ENCODE data around the gene APOBEC3H.

APOBEC3H gene

DNA sequence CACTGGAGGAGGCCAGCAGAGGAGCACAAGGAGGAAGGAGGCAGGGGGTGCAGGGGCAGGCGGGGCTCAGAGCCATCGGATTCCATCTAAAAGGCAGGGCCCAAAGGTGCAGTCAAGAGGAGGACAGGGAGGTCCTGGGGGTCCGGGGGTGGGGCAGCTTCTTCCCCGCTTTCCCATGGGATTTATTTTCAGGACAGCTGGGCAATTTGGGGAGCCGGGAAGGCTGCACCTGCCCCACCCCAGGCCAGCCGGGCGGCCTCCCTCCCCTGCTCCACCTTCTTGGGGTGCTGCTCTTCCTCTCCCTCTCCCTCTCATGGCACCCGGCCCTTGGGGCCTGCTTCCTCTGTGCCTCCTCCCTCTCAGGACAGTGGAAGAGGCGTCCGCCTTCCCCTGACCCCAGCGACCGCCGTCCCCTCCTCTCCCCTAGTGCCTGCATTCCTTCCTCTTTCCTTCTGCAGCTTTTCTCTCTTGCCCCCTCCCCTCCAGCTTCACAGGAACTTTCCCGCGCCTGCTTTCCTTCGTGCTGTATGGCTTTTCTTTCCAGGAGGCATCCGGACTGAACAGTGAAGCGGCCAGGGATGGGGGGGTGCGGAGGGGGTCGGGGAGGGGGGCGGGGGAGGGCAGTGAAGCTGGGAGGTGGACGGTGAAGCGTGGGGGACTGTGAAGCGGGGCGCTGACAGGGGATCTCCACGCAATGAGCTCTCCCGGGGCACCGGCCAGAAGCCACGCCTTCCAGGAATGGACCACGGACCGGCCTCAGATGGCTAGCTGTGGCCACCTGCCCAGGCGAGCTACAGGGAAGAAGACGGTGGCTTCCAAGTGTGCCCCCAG, 26.9 kb downstream of the APOBEC3H start:
- ChIA-PET CTCF (interaction anchor here (0.6 to 4.5 kb wide), 6 partner anchors 11 to 357 kb away, joined by 3 to 23 read pairs (median 6); no protein-coding TSS in a partner anchor), POLR2A (no interaction called here)
- TF ChIP-seq, protein P1, sequence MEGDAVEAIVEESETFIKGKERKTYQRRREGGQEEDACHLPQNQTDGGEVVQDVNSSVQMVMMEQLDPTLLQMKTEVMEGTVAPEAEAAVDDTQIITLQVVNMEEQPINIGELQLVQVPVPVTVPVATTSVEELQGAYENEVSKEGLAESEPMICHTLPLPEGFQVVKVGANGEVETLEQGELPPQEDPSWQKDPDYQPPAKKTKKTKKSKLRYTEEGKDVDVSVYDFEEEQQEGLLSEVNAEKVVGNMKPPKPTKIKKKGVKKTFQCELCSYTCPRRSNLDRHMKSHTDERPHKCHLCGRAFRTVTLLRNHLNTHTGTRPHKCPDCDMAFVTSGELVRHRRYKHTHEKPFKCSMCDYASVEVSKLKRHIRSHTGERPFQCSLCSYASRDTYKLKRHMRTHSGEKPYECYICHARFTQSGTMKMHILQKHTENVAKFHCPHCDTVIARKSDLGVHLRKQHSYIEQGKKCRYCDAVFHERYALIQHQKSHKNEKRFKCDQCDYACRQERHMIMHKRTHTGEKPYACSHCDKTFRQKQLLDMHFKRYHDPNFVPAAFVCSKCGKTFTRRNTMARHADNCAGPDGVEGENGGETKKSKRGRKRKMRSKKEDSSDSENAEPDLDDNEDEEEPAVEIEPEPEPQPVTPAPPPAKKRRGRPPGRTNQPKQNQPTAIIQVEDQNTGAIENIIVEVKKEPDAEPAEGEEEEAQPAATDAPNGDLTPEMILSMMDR (IDR thresholded peaks at IDR 0.05; ENCODE audit: insufficient read depth, low read length, missing control alignments), result no peak
- DNase-seq (ENCODE audit: low read depth, low spot score), result no peak
- H3K4me3 ChIP-seq (ENCODE audit: low read depth, low read length), result no peak overlapping the region

DNA sequence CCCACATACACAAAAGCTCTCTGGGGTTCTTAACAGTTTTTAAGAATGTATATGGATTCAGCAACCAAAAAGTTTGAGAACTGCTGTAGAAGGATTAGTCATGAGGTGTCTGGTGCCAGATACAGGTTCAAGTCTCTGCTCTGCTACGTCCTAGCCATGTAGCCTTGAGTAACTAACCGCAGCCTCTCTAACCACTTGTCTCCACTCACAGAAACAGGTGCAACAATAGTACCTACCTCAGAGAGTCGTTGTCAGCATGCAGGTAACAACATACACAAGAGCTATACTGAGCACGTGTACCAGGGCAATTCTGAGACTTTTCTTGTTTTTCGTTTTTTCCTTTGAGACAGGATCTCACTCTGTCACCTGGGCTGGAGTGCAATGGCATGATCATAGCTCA, 28.6 kb downstream of the APOBEC3H start:
- no peak for DNase-seq (ENCODE audit: low read depth, low spot score)
- POLR2A ChIA-PET, result no interaction called here
- H3K4me3 ChIP-seq (ENCODE audit: low read depth, low read length), result no peak overlapping the region
- CTCF ChIA-PET, result interaction anchor here (0.6 to 4.5 kb wide), 7 partner anchors 9 to 359 kb away, joined by 3 to 23 read pairs (median 8); no protein-coding TSS in a partner anchor
- TF ChIP-seq, protein P1 (IDR thresholded peaks at IDR 0.05; ENCODE audit: insufficient read depth, low read length, missing control alignments), result no peak

DNA sequence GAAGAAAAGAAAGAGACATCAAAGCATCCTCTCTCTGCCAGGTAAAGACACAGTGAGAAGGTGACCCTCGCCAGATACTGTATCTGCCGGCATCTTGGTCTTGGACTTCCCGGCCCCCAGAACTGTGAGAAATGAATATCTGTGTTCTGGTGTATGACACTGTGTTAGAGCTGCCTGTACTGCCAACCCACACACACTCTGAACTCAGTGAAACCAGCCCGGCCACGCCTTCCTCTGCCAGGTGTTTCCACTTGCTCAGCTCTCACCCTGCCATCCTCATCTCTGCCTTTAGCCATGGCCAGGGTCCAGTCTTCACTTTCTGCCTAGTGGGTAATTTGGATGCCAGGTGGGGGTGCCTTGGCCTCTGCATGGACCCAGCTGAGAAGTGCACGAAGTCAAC, 31.5 kb downstream of the APOBEC3H start:
- ChIA-PET POLR2A (no interaction called here), CTCF (interaction anchor here (1.6 kb wide), 1 partner anchor 10 kb away, joined by 7 read pairs; no protein-coding TSS in a partner anchor)
- TF ChIP-seq, protein P1 (IDR thresholded peaks at IDR 0.05; ENCODE audit: insufficient read depth, low read length, missing control alignments), result no peak
- H3K4me3 ChIP-seq (ENCODE audit: low read depth, low read length), result no peak overlapping the region
- no peak for DNase-seq (ENCODE audit: low read depth, low spot score)

DNA sequence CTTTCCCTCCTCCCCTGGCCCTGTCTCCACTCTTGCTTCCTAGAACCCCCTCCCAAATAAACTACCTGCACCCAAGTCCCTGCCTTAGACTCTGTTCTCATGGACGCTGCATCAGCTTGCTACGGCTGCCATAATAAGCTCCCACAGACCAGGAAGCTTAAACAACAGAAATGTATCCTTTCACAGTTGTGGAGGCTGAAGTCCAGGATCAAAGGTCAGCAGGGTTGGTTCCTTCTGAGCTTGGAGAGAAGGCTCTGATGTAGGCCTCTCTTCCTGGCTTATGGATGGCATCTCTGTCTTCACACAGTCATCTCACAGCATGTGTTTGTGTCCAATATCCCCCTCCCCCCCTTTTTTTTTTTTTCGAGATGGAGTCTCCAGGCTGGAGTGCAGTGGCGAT, 32.0 kb downstream of the APOBEC3H start:
- TF ChIP-seq, protein P1 (IDR thresholded peaks at IDR 0.05; ENCODE audit: insufficient read depth, low read length, missing control alignments), result no peak
- ChIA-PET CTCF (interaction anchor here (1.0 to 1.6 kb wide), 2 partner anchors 11 to 126 kb away, joined by 3 to 7 read pairs; no protein-coding TSS in a partner anchor), POLR2A (no interaction called here)
- H3K4me3 ChIP-seq (ENCODE audit: low read depth, low read length), result no peak overlapping the region
- DNase-seq (ENCODE audit: low read depth, low spot score), result no peak

DNA sequence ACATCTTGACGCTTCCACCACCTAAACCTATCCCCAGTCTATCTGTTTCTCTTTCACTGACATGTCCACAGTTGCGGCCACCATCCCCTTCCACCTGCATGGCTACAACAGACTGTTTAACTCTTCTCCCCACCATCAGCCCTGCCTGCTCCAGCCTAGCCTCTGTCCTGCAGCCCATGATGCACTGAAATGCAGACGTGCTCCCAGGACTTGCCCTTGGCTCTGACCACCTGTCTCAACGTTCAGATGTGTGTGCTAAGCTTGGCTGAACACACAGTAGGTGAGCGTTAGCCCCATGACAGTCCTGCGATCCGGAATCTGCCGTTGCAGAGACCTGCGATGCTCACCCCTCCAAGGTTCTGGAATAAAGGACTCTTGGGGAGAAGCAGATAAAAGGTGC, 32.7 kb downstream of the APOBEC3H start:
- ChIA-PET CTCF (interaction anchor here (0.7 to 1.0 kb wide), 2 partner anchors 127 to 260 kb away, joined by 3 read pairs; no protein-coding TSS in a partner anchor), POLR2A (no interaction called here)
- DNase-seq (ENCODE audit: low read depth, low spot score), result no peak
- H3K4me3 ChIP-seq (ENCODE audit: low read depth, low read length), result no peak overlapping the region
- TF ChIP-seq, protein P1 (IDR thresholded peaks at IDR 0.05; ENCODE audit: insufficient read depth, low read length, missing control alignments), result no peak

DNA sequence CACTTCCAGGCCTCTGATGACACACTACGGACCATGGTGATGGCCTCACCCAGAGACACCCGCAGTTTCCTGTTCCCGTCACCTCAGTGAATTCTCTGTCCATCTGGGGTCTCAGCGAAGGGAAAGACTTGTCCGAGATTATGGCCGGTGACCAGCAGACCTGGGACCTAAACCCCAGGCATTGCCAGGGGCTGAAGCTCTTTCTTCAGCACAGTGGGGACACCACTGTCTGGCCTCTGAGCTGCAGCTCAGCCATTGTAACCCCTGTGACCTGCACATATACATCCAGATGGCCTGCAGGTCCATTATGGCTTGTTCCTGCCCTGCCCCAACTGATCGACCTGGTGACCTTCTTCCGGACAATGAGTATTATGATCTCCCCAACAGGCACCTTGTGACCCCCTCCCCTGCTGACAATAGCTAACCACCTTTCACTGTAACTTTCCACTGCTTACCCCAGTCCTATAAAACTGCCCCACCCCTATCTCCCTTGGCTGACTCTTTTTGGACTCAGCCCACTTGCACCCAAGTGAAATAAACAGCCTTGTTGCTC, 33.2 kb downstream of the APOBEC3H start:
- ChIA-PET CTCF (interaction anchor here (0.7 to 1.8 kb wide), 4 partner anchors 186 to 362 kb away, joined by 3 to 5 read pairs (median 3); no protein-coding TSS in a partner anchor), POLR2A (no interaction called here)
- DNase-seq (ENCODE audit: low read depth, low spot score), result no peak
- H3K4me3 ChIP-seq (ENCODE audit: low read depth, low read length), result no peak overlapping the region
- TF ChIP-seq, protein P1 (IDR thresholded peaks at IDR 0.05; ENCODE audit: insufficient read depth, low read length, missing control alignments), result no peak
